Stimulated activated CD4-positive, alpha-beta T cell treated with anti-CD3 and anti-CD28 coated beads, Interleukin-12 subunit alpha, Interleukin-12 subunit beta, amount 100 ng/mL, for 4 hours (primary cell): ENCODE results near the gene HNRNPF.
A peak's percentile ranks its signal among the peaks of the same experiment; 100 is the strongest.
"Not testable (repeated sequence)": the region's sequence is repeated elsewhere in the genome, so short reads cannot be mapped to it uniquely, and the experiment has no call there.

ENCODE experiments used
- DNase-seq: peaks from one replicate; pipeline ENCODE4 v3.0.0-alpha.2; 2020

HNRNPF gene

GRCh38 chr10:43408710-43409384, at the start of gene HNRNPF:
Gene HNRNPF, minus strand, starts transcription at chr10:43409186. Its CDS starts 21,302 bp downstream, at chr10:43387884.
- peak; percentile 94 for DNase-seq

- no peak for DNase-seq
Observed at GRCh38 chr10:43458227-43458626, 49.2 kb upstream of the HNRNPF start.

- DNase-seq = not testable (repeated sequence)
Observed at GRCh38 chr10:43456561-43456960, 47.6 kb upstream of the HNRNPF start.

- DNase-seq = not testable (repeated sequence)
Observed at GRCh38 chr10:43454025-43454424, 45.0 kb upstream of the HNRNPF start.

- no peak for DNase-seq
Observed at GRCh38 chr10:43453266-43453831, 44.4 kb upstream of the HNRNPF start.

GRCh38 chr10:43452356-43452914, 43.4 kb upstream of the HNRNPF start:
- no peak for DNase-seq

GRCh38 chr10:43448742-43449141, 39.8 kb upstream of the HNRNPF start:
- DNase-seq = no peak

GRCh38 chr10:43446219-43447017, 37.4 kb upstream of the HNRNPF start:
- DNase-seq = not testable (repeated sequence)

GRCh38 chr10:43444897-43445466, 36.0 kb upstream of the HNRNPF start:
- no peak for DNase-seq

GRCh38 chr10:43444323-43444722, 35.3 kb upstream of the HNRNPF start:
- no peak for DNase-seq

GRCh38 chr10:43440463-43441134, 31.6 kb upstream of the HNRNPF start:
- DNase-seq = no peak

- DNase-seq = no peak
Observed at GRCh38 chr10:43437141-43437870, 28.3 kb upstream of the HNRNPF start.

- DNase-seq = peak; percentile 81
Observed at GRCh38 chr10:43436291-43437140, 27.5 kb upstream of the HNRNPF start, which contains the start of gene ZNF487. Gene ZNF487, plus strand, starts transcription at chr10:43437111. Its CDS starts 38,703 bp downstream, at chr10:43475814.

- no peak for DNase-seq
Observed at GRCh38 chr10:43430926-43431663, 22.1 kb upstream of the HNRNPF start.

GRCh38 chr10:43427166-43427825, 18.3 kb upstream of the HNRNPF start:
- DNase-seq = no peak

GRCh38 chr10:43426476-43426875, 17.5 kb upstream of the HNRNPF start:
- DNase-seq = not testable (repeated sequence)

- DNase-seq = no peak
Observed at GRCh38 chr10:43424416-43424815, 15.4 kb upstream of the HNRNPF start.

GRCh38 chr10:43421944-43422343, 13.0 kb upstream of the HNRNPF start:
- DNase-seq = not testable (repeated sequence)

- no peak for DNase-seq
Observed at GRCh38 chr10:43421519-43421918, 12.5 kb upstream of the HNRNPF start.

- no peak for DNase-seq
Observed at GRCh38 chr10:43421201-43421507, 12.2 kb upstream of the HNRNPF start.
